Tibial nerve (tissue), 4 donors: Measurements from ENCODE around the gene PROM1. TPM values are rescaled to one million over a fixed set of nuclear protein-coding genes. Genes with fewer than 3 reads are reported as not detected.

Experiments used
- DNase-seq, 2 donors: peaks; one replicate each; pipeline ENCODE4 v3.0.0-alpha.2; 2019; ENCODE audit warnings: low spot score in 2 of 2
- H3K27ac ChIP-seq, 4 donors: fragments of 200-600 bp; sonication (generic) in 3 of 4; one replicate each; pipeline ENCODE4 v1.5.1; 2017 to 2019; ENCODE audit warnings: mild to moderate bottlenecking in 1 of 4
- H3K27me3 ChIP-seq, 2 donors: fragments of 200-600 bp; sonication (generic) in 1 of 2; one replicate each; pipeline versions ENCODE4 v1.5.1 to v1.6.0; 2017 to 2019
- H3K36me3 ChIP-seq, 3 donors: fragments of 200-600 bp; sonication (generic); one replicate each; pipeline ENCODE4 v1.5.1; 2018 to 2019
- H3K4me1 ChIP-seq, 4 donors: fragments of 200-600 bp; sonication (generic) in 3 of 4; one replicate each; pipeline ENCODE4 v1.5.1; 2017 to 2019
- H3K4me3 ChIP-seq, 4 donors: fragments of 200-600 bp; sonication (generic) in 3 of 4; one replicate each; pipeline ENCODE4 v1.5.1; 2017 to 2019; ENCODE audit warnings: mild to moderate bottlenecking in 1 of 4, moderate library complexity in 1 of 4
- H3K9me3 ChIP-seq, 4 donors: fragments of 200-600 bp; sonication (generic) in 3 of 4; one replicate each; pipeline ENCODE4 v1.5.1; 2017 to 2019
- CTCF ChIP-seq, 5 experiments: fragments of 200-600 bp in 3 of 5; fragments of 450-650 bp in 2 of 5; sonication (generic) in 3 of 5; IDR thresholded peaks; one replicate each; pipeline ENCODE4 v1.5.1; 2016 to 2019; ENCODE audit warnings: antibody characterized with exemption in 5 of 5, mild to moderate bottlenecking in 3 of 5, moderate library complexity in 2 of 5
- EP300 ChIP-seq, 2 donors: sonication (generic); formaldehyde crosslinking; IDR thresholded peaks; one replicate each; pipeline ENCODE4 v1.6.1; 2017; ENCODE audit warnings: antibody characterized with exemption in 2 of 2, mild to moderate bottlenecking in 1 of 2
- POLR2A ChIP-seq, 2 donors: fragments of 450-650 bp; IDR thresholded peaks; one replicate each; pipeline ENCODE4 v1.6.1; 2017; ENCODE audit warnings: antibody characterized with exemption in 2 of 2, mild to moderate bottlenecking in 2 of 2, moderate library complexity in 2 of 2
- WGBS, 2 donors: methylation state at CpG; one replicate each; pipeline ENCODE4 v1.1.5; 2018; 5-methylcytosine and 5-hydroxymethylcytosine counted together
- total RNA-seq, 4 donors: library from RNA; depleted of rRNA; stranded (reverse); fragments of >200 nt; gene quantifications; one replicate each; pipeline ENCODE4 v1.1.0, GENCODE V29; 2016

Gene PROM1
- total RNA-seq, 4 donors from 2014 or later: not detected

GRCh38 chr4:16102356-16102755, 18.5 kb upstream of the PROM1 start:
- Histone ChIP-seq H3K9me3 (no peaks in the 10 kb centered on the region), H3K4me1 (no peaks in the 10 kb centered on the region), H3K27me3 (no peaks in the 10 kb centered on the region), H3K4me3 (no peak overlapping the region), H3K36me3 (no peaks in the 10 kb centered on the region), H3K27ac (no peak overlapping the region)
- no peak for TF ChIP-seq CTCF (IDR thresholded peaks at IDR 0.05)
- WGBS, 2 donors: 85 to 88% methylated on average over 7 of the region's 7 CpGs
- DNase-seq: no peak

- Histone ChIP-seq H3K27me3 (no peaks in the 10 kb centered on the region), H3K9me3 (no peaks in the 10 kb centered on the region), H3K27ac (no peak overlapping the region), H3K4me3 (no peak overlapping the region), H3K36me3 (no peaks in the 10 kb centered on the region), H3K4me1 (no peaks in the 10 kb centered on the region)
- WGBS, 2 donors: 89 to 91% methylated on average over 1 of the region's 1 CpG
- no peak for TF ChIP-seq EP300 (IDR thresholded peaks at IDR 0.05)
- TF ChIP-seq CTCF (IDR thresholded peaks at IDR 0.05): no peak
- no peak for TF ChIP-seq POLR2A (IDR thresholded peaks at IDR 0.05)
- no peak for DNase-seq
These were observed 17.0 kb upstream of the PROM1 start for GRCh38 chr4:16100833-16101232.

- DNase-seq: no peak
- WGBS, 2 donors: 79 to 92% methylated on average over 4 of the region's 4 CpGs
- Histone ChIP-seq H3K36me3 (no peaks in the 10 kb centered on the region), H3K4me3 (no peak overlapping the region), H3K27ac (no peak overlapping the region), H3K9me3 (peaks cover 0 to 4% (median 0%) of the 10 kb centered on the region in 4 donors), H3K27me3 (no peaks in the 10 kb centered on the region), H3K4me1 (no peaks in the 10 kb centered on the region)
- TF ChIP-seq POLR2A (IDR thresholded peaks at IDR 0.05): no peak
- no peak for TF ChIP-seq EP300 (IDR thresholded peaks at IDR 0.05)
- no peak for TF ChIP-seq CTCF (IDR thresholded peaks at IDR 0.05)
These were observed 9.0 kb upstream of the PROM1 start for GRCh38 chr4:16092682-16093319.

GRCh38 chr4:16090096-16090705, 6.4 kb upstream of the PROM1 start:
- WGBS, 2 donors: 84 to 90% methylated on average over 2 of the region's 2 CpGs
- Histone ChIP-seq H3K27me3 (peaks cover 0 to 17% of the 10 kb centered on the region in 2 donors), H3K27ac (no peak overlapping the region), H3K4me3 (no peak overlapping the region), H3K4me1 (no peaks in the 10 kb centered on the region), H3K36me3 (no peaks in the 10 kb centered on the region), H3K9me3 (peaks cover 0 to 22% (median 0%) of the 10 kb centered on the region in 4 donors)
- DNase-seq: no peak
- TF ChIP-seq CTCF (IDR thresholded peaks at IDR 0.05) (no peak), POLR2A (IDR thresholded peaks at IDR 0.05) (no peak), EP300 (IDR thresholded peaks at IDR 0.05) (no peak)

- peaks cover 0 to 25% (median 0%) of the 10 kb centered on the region in 4 donors for H3K9me3 ChIP-seq
- WGBS, 2 donors: 95 to 96% methylated on average over 3 of the region's 3 CpGs
- H3K4me1 ChIP-seq: no peaks in the 10 kb centered on the region
- TF ChIP-seq CTCF (IDR thresholded peaks at IDR 0.05) (no peak), EP300 (IDR thresholded peaks at IDR 0.05) (no peak), POLR2A (IDR thresholded peaks at IDR 0.05) (no peak)
- no peaks in the 10 kb centered on the region for H3K36me3 ChIP-seq
- DNase-seq: no peak
- no peak overlapping the region for H3K4me3 ChIP-seq
- no peak overlapping the region for H3K27ac ChIP-seq
- peaks cover 0 to 28% of the 10 kb centered on the region in 2 donors for H3K27me3 ChIP-seq
These were observed 5.3 kb upstream of the PROM1 start for GRCh38 chr4:16089156-16089555.
